COR-L47 (cell line): ENCODE data around the gene CCN6.
A peak's percentile ranks its signal among the peaks of the same experiment; 100 is the strongest.
"Not testable (repeated sequence)": the region's sequence is repeated elsewhere in the genome, so short reads cannot be mapped to it uniquely, and the experiment has no call there.

ENCODE experiments used
- DNase-seq: peaks from one replicate; lab custom pipeline; 2025; lab: John Stamatoyannopoulos, UW

Gene CCN6

GRCh38 chr6:112030206-112030960 is 23.5 kb upstream of the CCN6 start:
- DNase-seq = no peak

DNA sequence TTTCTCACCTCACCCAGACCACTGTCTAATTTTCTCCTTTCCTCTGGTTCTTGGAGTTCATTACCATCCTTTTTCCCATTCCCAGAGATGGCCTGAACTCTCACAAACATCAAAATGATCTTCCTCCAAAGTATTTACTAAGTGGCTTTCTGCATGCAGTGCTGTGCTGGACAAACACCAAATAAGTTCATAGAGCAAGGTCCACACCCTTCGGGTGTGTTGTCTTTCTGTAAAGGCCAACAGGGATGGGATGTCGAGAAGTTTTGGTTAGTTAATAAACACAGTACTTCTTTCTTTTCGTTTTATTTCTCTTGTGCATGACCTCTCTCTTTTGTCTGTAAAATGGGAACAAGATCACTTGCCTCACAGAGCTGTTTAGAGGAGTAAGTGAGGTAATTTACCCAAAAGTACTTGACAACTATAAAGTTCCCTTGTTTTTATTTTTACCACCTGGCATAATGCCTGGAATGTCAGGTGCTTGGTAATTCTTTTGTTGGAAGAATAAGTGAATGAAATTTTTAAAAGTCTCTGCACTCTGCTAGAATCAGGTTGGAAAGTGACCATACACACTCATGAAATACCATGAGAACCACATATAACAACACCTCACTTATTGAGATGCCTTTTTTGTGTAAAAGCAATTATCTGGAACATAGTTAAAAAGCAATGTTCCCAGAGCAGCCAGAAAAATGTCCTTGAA is 22.8 kb upstream of the CCN6 start:
- DNase-seq = no peak

- no peak for DNase-seq
These were observed 21.9 kb upstream of the CCN6 start for GRCh38 chr6:112031960-112032359.

GRCh38 chr6:112032728-112033127 is 21.2 kb upstream of the CCN6 start:
- no peak for DNase-seq

GRCh38 chr6:112033791-112034615 is 19.9 kb upstream of the CCN6 start:
- no peak for DNase-seq

- no peak for DNase-seq
These were observed 19.3 kb upstream of the CCN6 start for GRCh38 chr6:112034616-112034995.

DNA sequence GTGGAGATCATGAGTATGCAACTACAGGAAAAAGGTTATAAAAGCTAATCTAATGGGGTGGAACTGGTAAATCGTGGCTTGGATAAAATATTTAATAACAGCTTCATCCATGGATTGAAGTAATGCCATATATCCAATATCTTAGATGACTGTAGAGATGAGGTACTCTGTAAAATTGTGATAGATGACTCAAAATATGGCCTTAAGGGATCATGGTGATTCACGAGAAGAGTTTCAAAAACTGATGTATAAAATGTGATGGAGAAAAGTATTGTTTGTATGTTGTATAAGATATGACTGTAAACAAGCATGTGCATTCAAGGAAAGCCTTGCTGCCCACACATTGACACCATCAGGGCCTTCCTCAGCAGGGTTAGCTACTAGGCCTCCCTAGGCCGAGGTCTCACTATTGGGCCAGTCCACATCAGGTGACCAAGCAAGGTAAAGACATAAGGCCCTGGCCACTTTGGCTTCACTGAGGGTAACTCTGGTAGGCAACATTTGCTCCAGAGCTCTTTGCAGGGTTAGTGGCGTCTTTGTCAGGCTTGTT is 17.7 kb upstream of the CCN6 start:
- no peak for DNase-seq

DNA sequence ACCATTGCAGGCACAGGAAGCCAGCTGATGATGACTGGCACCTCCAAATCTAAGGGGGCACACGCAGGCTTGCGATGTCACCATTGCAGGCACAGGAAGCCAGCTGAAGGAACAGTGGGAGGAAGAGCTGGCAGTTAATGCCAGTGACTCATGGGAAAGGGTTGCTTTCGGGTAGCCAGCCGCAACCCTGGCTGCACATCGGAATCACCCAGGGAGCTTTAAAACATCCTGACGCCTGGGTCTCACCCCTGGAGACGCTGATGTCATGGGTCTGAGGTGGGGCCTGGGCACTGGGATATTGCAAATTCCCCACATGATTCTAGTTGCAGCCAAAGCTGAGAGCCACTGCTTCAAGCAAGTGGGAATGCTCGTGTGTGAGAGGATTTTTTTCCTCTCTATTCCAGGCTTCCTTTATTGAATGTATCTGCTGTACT is 16.1 kb upstream of the CCN6 start:
- no peak for DNase-seq

DNA sequence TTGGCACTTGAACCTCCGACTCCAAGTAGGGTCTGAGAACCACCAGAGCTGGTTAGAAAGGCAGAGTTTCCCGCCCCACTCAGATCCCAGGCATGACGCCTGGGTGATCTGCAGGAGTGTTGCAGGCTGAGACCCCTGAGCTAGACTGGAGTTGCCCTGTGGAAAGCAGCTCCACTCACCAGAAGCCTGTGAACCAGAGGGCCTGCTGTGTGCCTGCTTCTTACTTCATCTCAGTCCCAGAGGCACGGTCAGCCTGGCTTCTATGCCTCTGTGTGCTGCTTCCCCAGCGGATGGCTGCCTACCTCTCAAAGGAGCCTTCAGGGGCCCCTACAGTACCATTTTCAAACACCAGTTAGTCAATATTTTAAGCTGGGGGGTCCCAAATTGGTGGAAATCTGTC is 15.6 kb upstream of the CCN6 start:
- no peak for DNase-seq

DNA sequence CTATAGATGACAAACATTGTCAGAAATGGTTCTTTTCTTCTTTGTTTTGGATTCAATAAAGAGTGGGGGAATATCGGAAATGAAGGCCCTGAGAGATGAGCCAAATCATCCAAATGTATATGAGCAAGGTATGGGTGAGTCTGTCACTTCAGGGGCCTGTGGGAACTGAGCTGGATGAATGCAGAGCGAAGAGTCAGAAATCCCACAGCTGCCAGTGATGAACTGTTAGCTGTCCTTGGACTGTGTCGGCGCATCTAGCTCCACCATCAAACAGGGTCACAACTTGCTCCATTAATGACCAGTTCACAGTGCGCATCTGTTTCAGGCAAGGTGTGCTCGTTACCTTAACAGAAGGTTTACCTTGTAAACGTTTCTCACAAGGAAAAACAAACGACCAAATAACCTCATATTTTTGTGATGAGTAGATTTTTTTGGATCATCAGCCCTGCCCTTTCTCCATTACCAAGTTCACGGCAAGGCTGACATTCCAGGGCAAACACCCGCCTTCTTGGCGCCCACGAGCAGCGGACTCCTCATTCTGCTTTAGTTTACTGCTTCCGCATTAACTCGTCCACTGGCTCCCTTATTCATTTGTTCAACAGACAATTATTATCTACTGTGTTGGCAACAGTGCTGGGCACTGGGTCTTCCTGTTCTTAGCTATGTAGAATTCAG is 15.0 kb upstream of the CCN6 start:
- DNase-seq = no peak

DNA sequence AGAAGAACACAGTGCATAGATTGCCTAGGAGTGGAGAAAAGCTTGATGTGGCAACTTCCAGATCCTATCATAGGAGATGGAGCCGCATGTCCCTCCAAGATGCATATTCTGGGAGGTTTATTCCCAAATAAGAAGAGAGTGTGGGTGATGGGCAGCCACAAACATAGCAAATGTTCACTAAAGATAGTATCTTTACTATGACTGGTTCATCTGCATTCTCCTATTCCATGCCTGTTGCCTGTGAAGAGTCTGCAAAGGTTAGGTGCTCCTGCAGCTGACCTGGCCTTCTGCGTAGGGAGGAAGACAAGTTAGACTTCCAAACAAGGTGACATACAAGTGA is 14.5 kb upstream of the CCN6 start:
- DNase-seq = no peak

DNA sequence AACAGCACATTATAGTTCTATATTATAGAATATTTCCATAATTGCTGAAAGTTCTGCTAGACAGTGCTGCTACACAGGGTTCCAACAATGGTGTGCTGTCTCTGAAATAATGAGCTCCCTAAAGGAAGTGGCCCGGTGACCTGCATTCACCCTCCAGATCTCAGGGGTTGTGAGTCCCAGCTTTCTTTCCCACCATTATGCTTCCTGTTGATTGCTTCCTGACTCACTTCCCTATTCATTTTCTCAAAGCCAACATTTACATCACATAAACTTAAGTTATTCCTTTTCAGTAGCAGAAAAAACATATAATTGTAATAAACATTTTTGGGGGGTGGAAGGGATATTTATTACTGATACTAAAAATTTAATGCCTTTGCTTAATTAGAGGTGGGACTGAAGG is 12.9 kb upstream of the CCN6 start:
- no peak for DNase-seq

GRCh38 chr6:112041535-112041934 is 12.4 kb upstream of the CCN6 start:
- DNase-seq = no peak

DNA sequence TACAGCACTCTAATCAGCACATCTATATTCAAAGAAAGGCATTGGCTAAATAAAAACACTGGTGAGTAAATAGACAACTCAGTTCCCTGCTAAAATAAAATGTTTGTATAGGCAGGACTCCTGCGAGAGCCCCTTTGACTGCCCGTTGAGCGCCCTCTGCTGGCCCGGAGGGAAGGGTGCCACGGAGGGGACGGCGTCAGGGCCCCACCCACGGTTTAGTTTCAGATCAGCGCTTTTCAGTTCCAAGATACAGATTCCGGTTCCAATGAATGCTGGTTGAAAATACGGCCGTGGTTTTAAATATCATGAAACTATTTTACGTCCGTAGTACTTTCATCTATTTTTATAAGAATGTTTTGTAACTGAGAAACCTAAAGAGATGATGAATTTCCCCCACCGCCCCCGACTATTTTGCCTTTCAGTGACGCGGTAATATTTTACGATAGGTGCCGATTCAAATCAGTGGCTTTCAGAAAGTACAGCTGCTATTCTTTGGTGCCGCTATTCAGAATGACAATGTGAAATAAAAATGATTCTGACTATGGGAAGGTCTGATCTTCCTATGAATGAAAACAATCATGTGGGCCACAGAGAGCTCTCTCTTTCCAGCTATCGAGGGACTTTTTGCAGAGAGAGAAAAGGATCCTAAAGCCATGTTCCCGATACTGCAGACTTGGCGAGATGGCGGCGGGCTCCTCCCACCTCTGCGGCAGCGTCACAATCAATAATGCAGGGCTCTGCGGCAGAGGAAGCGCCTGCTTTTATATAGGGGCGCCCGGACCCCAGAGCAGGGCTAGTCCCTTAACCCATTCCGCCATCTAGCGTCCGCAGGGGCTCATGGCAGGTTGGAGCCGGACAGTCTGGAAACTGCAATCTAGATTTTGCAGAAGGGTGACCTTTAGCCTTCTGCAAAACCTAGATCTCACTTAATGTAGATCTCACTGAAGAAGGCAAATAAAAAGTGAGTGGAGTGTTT is 10.6 kb upstream of the CCN6 start:
- peak; percentile 73 for DNase-seq

DNA sequence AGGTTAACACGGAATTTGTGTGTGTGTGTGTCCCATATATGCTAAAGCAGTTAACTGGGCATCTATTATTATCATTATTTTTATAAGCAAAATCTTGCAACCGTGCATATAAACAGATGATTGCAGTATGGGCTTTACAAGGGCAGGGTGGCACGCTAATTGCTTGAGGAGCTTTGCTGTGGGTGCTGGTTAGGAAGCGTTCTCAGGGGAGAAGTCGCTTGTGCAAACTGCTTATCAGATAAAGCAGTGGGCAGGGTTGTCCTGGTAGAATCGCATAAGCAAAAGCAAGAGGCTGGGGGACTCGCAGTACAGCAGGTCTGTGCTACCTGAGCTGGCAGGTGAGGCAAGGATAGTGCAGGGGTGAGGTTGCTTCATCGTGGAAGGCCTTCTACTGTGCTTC is 9.7 kb upstream of the CCN6 start:
- no peak for DNase-seq

GRCh38 chr6:112044856-112045255 is 9.0 kb upstream of the CCN6 start:
- no peak for DNase-seq

- not testable (repeated sequence) for DNase-seq
These were observed 6.4 kb upstream of the CCN6 start for GRCh38 chr6:112047523-112047922.

GRCh38 chr6:112049026-112049799 is 4.7 kb upstream of the CCN6 start:
- no peak for DNase-seq

- no peak for DNase-seq
These were observed 3.9 kb upstream of the CCN6 start for GRCh38 chr6:112049996-112050395.

- no peak for DNase-seq
These were observed 3.5 kb upstream of the CCN6 start for GRCh38 chr6:112050429-112050828.
